NCI-H1694 (cell line): ENCODE data around the gene GCG.

Source experiments
- DNase-seq: peaks from one replicate; lab custom pipeline; 2025; lab: John Stamatoyannopoulos, UW

Gene GCG

GRCh38 chr2:162099836-162100235 lies 52.2 kb downstream of the GCG start:
- no peak for DNase-seq
